Measurements from ENCODE around the gene PCDHGA7. TPM values are rescaled to one million over a fixed set of nuclear protein-coding genes. Genes with fewer than 3 reads are reported as not detected.

PCDHGA7 gene
- total RNA-seq, 4 donors from 2014 or later = 7.6 to 12.2 (median 9.2) TPM

Other genes starting within 250 kb of the PCDHGA7 start
- 10 to 100 TPM in 2 of 4 donors, 1 to 10 TPM in 2; 5.9 to 15.5 (median 9.6) TPM for gene PCDHB5, start 247.5 kb upstream of the PCDHGA7 start, total RNA-seq
- gene PCDHB6, start 232.7 kb upstream of the PCDHGA7 start, total RNA-seq = 1 to 10 TPM; 1.8 to 3.7 (median 2.4) TPM
- 1 to 10 TPM; 4.4 to 7.1 (median 5.5) TPM for gene PCDHB7, start 210.1 kb upstream of the PCDHGA7 start, total RNA-seq
- 1 to 10 TPM; 1.0 to 4.2 (median 3.5) TPM for gene PCDHB8, start 205.0 kb upstream of the PCDHGA7 start, total RNA-seq
- 10 to 100 TPM in 3 of 4 donors, 1 to 10 TPM in 1; 9.2 to 17.7 (median 14.6) TPM for gene PCDHB16, start 200.4 kb upstream of the PCDHGA7 start, total RNA-seq
- 1 to 10 TPM; 4.6 to 9.2 (median 7.4) TPM for gene PCDHB9, start 195.6 kb upstream of the PCDHGA7 start, total RNA-seq
- gene PCDHB10, start 190.4 kb upstream of the PCDHGA7 start, total RNA-seq = 10 to 100 TPM in 1 of 4 donors, 1 to 10 TPM in 3; 4.8 to 10.4 (median 5.6) TPM
- gene PCDHB11, start 183.1 kb upstream of the PCDHGA7 start, total RNA-seq = 1 to 10 TPM; 6.9 to 8.6 (median 7.6) TPM
- gene PCDHB12, start 174.0 kb upstream of the PCDHGA7 start, total RNA-seq = 10 to 100 TPM in 3 of 4 donors, 1 to 10 TPM in 1; 5.7 to 12.6 (median 12.2) TPM
- 1 to 10 TPM; 8.2 to 9.8 (median 9.2) TPM for gene PCDHB13, start 168.8 kb upstream of the PCDHGA7 start, total RNA-seq
- gene PCDHB14, start 159.4 kb upstream of the PCDHGA7 start, total RNA-seq = 10 to 100 TPM in 2 of 4 donors, 1 to 10 TPM in 2; 6.6 to 13.0 (median 10.3) TPM
- gene PCDHB15, start 137.3 kb upstream of the PCDHGA7 start, total RNA-seq = 1 to 10 TPM; 5.4 to 7.6 (median 6.4) TPM
- 1 to 10 TPM in 1 of 4 donors, under 1 TPM in 1, not detected in 2; 0.42 to 4.8 TPM for gene SLC25A2, start 78.7 kb upstream of the PCDHGA7 start, total RNA-seq
- gene TAF7, start 62.0 kb upstream of the PCDHGA7 start, total RNA-seq = 10 to 100 TPM; 49.5 to 80.0 (median 59.5) TPM
- gene PCDHGA1, start 52.2 kb upstream of the PCDHGA7 start, total RNA-seq = 1 to 10 TPM in 3 of 4 donors, under 1 TPM in 1; 0.90 to 2.5 (median 1.8) TPM
- gene PCDHGA2, start 44.0 kb upstream of the PCDHGA7 start, total RNA-seq = 10 to 100 TPM in 3 of 4 donors, 1 to 10 TPM in 1; 9.6 to 20.4 (median 12.7) TPM
- 10 to 100 TPM in 1 of 4 donors, 1 to 10 TPM in 3; 6.5 to 10.5 (median 8.7) TPM for gene PCDHGA3, start 38.9 kb upstream of the PCDHGA7 start, total RNA-seq
- gene PCDHGB1, start 32.6 kb upstream of the PCDHGA7 start, total RNA-seq = 1 to 10 TPM; 4.3 to 8.4 (median 6.8) TPM
- gene PCDHGA4, start 27.7 kb upstream of the PCDHGA7 start, total RNA-seq = 10 to 100 TPM in 2 of 4 donors, 1 to 10 TPM in 2; 5.1 to 13.5 (median 9.2) TPM
- gene PCDHGB2, start 22.7 kb upstream of the PCDHGA7 start, total RNA-seq = 10 to 100 TPM in 2 of 4 donors, 1 to 10 TPM in 2; 9.2 to 14.0 (median 10.4) TPM
- gene PCDHGA5, start 18.6 kb upstream of the PCDHGA7 start, total RNA-seq = 10 to 100 TPM in 3 of 4 donors, 1 to 10 TPM in 1; 8.2 to 13.2 (median 12.1) TPM
- gene PCDHGB3, start 12.5 kb upstream of the PCDHGA7 start, total RNA-seq = 10 to 100 TPM in 2 of 4 donors, 1 to 10 TPM in 2; 7.8 to 12.4 (median 10.1) TPM
- gene PCDHGA6, start 8.9 kb upstream of the PCDHGA7 start, total RNA-seq = 10 to 100 TPM in 2 of 4 donors, 1 to 10 TPM in 2; 7.4 to 12.3 (median 10.1) TPM
- gene PCDHGB4, start 5.0 kb downstream of the PCDHGA7 start, total RNA-seq = 10 to 100 TPM in 3 of 4 donors, 1 to 10 TPM in 1; 9.3 to 12.3 (median 11.1) TPM
- 1 to 10 TPM; 5.5 to 9.3 (median 6.6) TPM for gene PCDHGA8, start 9.9 kb downstream of the PCDHGA7 start, total RNA-seq
- 10 to 100 TPM in 3 of 4 donors, 1 to 10 TPM in 1; 9.9 to 22.4 (median 16.2) TPM for gene PCDHGB5, start 15.2 kb downstream of the PCDHGA7 start, total RNA-seq
- gene PCDHGA9, start 20.0 kb downstream of the PCDHGA7 start, total RNA-seq = 10 to 100 TPM in 3 of 4 donors, 1 to 10 TPM in 1; 8.4 to 13.8 (median 11.9) TPM
- gene PCDHGB6, start 25.3 kb downstream of the PCDHGA7 start, total RNA-seq = 10 to 100 TPM in 3 of 4 donors, 1 to 10 TPM in 1; 9.2 to 16.8 (median 13.9) TPM
- 10 to 100 TPM in 2 of 4 donors, 1 to 10 TPM in 2; 7.6 to 15.0 (median 10.6) TPM for gene PCDHGA10, start 30.2 kb downstream of the PCDHGA7 start, total RNA-seq
- 10 to 100 TPM; 14.6 to 19.2 (median 18.0) TPM for gene PCDHGB7, start 34.9 kb downstream of the PCDHGA7 start, total RNA-seq
- 1 to 10 TPM; 8.3 to 9.3 (median 8.9) TPM for gene PCDHGA11, start 38.3 kb downstream of the PCDHGA7 start, total RNA-seq
- gene PCDHGA12, start 47.8 kb downstream of the PCDHGA7 start, total RNA-seq = 10 to 100 TPM in 2 of 4 donors, 1 to 10 TPM in 2; 7.9 to 19.8 (median 10.1) TPM
- gene PCDHGC3, start 93.2 kb downstream of the PCDHGA7 start, total RNA-seq = 10 to 100 TPM; 40.4 to 77.7 (median 56.3) TPM
- 10 to 100 TPM in 1 of 4 donors, 1 to 10 TPM in 3; 3.3 to 11.7 (median 5.1) TPM for gene PCDHGC4, start 102.3 kb downstream of the PCDHGA7 start, total RNA-seq
- gene PCDHGC5, start 106.3 kb downstream of the PCDHGA7 start, total RNA-seq = 1 to 10 TPM; 3.1 to 5.9 (median 3.8) TPM
- gene DIAPH1, start 236.3 kb downstream of the PCDHGA7 start, total RNA-seq = 100 to 1,000 TPM in 1 of 4 donors, 10 to 100 TPM in 3; 59.4 to 102 (median 64.0) TPM

Measured in tibial nerve (tissue), 4 donors.